Middle frontal gyrus (tissue), 1 donor: ENCODE results near the gene MYO1F.

Source experiments
- DNase-seq: peaks from one replicate; pipeline ENCODE4 v3.0.0-alpha.2; 2015; ENCODE audit warnings: low spot score; ENCODE audit errors: extremely low spot score

Gene MYO1F

DNA sequence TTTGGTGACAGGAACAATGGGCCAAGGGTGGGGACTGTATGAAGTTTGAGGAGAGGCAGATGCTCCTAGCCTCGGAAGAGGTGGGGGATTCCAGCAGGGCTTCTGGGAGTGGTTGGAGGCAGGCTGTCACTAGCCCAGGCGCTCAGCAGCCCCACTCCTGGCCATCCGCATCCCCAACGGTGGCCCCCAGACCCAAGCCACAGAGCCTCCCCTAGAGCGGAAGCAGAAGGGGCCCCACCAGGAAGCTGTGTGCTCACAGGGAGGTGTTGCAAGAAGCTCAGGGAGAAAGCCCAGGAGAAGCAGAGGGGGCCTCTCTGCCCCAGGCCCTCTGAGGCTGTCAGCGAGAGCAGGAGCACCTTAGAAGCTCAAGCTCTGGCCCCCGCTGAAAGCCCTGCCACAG is 83.1 kb downstream of the MYO1F start:
- no peak for DNase-seq

DNA sequence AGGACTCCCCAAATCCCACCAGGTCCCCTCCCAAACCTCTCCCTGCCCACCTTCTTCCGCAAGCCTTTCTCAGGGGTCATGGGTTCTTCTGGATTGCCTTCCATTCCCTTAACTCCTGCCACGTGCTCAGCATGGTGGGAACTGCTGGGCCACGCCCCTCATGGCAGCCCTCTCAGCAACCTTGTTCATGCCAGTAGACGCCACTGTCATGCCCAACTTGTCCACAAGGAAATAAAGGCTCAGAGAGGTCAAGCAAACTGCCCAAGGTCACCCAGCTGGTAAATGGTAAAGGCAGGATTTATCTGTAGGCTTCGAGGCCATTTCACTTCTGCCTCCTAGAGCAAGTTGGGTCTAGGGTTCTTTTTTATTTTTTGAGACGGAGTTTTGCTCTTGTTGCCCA is 85.7 kb downstream of the MYO1F start:
- no peak for DNase-seq

DNA sequence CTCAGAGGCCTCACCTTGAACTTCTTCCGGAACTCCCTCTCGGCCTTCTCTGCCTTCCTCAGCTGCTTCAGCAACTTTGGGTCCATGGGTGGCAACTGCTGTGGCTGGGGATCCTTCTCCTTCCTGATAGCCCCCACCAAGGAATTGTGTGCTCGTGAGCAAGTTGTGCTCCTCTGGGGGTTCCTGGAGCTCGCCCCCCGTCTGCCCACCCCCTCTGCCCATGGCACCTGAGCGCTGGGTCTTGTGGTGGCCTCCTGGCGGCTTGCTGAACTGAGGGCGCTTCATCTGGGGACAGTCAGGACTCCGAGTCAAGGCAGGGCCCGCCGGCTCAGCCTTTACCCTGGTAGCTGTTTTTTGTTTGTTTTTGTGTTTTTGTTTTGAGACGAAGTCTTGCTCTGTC is 86.4 kb downstream of the MYO1F start:
- no peak for DNase-seq

DNA sequence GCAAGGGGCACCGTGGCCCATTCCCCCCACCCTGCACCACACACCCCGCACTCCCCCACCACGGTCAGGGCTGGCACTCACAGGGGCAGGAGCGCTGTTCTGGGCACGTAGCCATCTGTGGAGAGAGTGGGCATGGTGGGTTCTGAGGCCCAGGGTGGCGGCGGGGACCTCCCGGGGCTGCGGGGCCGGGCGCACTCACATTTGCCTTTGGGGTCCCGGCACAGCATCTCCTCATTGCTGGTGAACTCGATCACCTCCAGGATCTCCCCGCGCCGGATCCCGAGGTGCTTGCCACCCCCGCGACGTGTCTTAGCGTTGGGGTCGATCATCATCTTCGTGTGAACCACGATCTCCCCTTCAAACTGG is 86.9 kb downstream of the MYO1F start:
- no peak for DNase-seq

DNA sequence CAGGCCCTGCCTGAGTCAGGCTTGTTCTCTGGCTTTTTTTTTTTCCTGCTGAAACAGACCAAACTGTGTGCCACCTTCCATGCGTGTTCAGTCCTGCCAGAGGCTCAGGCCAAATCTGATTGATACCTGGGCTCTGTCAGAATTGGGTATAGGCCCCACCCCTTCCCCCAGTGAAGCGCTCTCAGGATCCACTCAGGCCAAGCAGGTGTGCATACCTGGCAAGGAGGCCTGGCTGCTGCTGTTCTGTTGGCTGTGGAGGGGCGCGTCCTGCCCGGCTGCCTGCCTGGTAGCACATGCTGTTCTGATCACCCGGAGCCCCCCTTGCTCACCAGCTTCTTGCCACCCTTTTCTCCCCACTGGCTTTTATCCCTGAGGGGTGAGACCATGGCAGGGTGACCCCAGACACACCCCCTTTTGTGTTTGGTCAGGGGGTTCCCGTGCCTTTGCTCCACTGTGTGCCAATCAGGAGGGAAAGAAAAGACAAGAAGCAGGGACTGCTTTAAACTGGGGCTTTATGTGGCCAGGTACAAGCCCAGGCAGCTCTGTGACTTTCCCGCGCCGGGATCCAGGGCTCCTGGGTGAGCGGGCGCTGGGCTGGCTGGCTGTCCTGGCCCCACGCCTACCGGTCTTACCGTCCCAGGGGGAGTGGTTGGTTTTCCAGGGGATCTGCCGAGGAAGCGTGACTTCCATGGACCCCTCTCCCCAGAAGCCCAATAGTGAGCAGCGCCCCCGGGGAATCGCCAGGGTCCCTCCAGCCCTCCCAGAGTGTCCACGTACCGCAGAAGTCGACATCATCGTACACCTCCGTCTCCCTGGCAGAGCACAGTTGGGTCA is 87.5 kb downstream of the MYO1F start:
- DNase-seq: no peak

DNA sequence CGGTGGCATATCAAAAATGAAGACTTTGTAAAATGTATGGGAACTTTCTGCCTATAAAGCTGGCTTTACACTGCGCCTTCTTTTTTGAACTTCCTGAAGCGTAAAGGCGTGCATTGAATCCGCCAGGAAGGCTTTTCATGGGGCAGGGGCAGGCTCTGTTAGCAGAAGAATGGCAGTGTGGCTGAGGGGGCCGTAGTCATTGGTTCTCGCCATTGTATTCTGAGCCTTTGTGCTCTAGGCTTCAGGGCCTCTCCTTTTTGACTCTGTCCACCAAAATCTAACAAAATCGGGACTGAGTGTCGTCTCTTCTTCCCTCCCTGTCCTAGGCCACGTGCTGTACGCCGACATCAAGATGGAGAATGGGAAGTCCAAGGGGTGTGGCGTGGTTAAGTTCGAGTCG is 88.9 kb downstream of the MYO1F start:
- DNase-seq: no peak

DNA sequence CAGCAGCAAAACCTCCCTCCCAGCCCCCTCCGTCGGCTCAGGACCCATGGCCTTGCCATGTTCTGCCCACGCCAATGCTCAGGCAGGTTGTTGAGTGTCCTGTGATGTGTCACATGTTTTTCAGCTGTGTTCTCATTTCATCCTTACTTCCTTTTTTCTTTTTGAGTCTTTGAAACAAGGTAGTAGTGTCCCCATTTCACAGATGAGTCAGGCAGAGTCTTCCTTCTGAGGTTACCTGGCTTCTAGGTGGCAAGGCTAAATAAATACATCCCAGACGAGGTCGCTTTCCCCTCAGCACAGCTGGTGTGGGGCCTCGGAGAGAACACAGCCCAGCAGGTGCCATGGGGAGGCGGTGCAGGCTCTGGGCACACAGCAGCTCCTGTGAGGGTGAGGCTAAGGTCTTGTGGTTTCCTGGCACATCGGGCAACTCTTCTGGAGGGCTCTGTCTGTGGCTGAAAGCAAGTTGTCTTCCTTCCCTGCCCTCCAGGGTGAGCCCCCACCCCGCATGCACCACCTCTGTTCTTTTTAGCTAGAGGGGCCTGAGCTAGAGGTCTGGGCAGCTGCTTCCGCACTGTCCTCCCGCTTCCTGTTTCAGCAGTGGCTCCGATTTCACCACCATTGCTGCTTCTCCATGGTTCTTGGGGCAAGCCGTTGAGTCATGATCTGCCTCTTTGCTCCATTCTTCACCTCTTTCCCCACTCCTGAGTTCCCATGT is 89.9 kb downstream of the MYO1F start:
- DNase-seq: no peak

DNA sequence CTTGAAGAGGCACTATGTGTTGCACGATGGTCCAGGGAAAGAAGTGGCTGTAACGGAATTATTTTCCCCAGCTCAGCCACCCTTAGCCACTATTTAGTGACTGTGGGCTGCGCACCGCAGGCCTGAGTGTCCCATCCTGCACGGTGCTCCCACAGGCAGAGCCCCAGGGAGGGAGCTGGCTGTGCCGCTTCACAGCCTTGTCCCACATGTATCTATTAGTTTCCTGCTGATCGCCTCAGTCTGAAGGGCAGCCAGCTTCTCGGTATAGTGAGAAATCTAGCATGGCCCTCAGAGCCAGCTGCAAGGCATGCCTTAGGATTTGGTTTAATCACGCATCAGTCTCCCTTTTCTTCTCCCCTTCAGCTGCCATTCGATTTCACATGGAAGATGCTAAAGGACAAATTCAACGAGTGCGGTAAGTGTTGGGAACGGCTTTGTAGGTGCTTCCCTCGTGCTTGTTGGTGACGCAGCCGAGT is 90.5 kb downstream of the MYO1F start:
- no peak for DNase-seq

DNA sequence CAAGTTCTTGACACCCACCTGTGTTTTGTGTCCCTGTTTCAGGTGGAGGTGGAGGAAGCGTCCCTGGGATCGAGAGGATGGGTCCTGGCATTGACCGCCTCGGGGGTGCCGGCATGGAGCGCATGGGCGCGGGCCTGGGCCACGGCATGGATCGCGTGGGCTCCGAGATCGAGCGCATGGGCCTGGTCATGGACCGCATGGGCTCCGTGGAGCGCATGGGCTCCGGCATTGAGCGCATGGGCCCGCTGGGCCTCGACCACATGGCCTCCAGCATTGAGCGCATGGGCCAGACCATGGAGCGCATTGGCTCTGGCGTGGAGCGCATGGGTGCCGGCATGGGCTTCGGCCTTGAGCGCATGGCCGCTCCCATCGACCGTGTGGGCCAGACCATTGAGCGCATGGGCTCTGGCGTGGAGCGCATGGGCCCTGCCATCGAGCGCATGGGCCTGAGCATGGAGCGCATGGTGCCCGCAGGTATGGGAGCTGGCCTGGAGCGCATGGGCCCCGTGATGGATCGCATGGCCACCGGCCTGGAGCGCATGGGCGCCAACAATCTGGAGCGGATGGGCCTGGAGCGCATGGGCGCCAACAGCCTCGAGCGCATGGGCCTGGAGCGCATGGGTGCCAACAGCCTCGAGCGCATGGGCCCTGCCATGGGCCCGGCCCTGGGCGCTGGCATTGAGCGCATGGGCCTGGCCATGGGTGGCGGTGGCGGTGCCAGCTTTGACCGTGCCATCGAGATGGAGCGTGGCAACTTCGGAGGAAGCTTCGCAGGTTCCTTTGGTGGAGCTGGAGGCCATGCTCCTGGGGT is 91.5 kb downstream of the MYO1F start:
- DNase-seq: no peak

DNA sequence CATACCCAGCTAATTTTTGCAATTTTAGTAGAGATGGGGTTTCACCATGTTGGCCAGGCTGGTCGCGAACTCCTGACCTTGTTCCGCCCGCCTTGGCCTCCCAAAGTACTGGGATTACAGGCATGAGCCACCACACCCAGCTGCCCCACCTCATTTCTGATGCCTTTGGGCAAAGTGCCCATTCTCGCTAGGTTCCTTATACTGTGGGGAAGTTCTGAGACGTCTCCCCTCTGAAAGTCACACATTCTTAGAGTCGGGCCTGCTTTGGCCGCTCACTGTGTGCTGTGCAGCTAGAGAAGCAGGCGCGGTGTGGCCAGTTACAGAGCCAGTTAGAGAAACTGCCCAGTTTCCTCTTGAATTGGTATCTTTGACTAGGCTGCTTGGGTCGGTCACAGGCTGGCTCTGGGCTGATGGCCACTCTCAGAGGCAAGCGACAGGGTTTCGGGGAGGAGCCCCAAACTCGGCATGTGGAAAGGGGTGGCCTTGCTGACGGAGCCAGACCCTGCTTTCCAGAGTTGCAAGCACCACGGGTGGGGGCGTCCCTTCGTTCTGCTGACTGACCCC is 92.8 kb downstream of the MYO1F start:
- no peak for DNase-seq

DNA sequence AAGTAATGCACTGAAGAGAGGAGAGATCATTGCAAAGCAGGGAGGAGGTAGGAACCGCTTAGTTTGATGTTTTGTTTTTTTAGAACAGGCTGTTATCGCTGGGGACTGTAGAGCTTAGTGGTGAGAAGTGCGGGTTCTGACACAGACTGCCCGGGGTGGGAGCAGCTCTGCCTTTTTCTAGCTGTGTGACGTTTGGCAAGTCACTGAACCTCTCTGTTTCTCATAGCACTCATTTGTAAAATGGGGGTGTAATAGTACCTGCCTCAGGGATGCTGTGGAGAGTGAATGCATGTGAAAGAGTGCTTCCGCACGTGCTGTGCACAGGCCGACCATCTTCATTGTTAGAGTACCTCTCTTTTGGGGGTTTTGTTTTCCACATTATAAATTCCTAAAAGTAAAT is 94.1 kb downstream of the MYO1F start:
- DNase-seq: no peak

DNA sequence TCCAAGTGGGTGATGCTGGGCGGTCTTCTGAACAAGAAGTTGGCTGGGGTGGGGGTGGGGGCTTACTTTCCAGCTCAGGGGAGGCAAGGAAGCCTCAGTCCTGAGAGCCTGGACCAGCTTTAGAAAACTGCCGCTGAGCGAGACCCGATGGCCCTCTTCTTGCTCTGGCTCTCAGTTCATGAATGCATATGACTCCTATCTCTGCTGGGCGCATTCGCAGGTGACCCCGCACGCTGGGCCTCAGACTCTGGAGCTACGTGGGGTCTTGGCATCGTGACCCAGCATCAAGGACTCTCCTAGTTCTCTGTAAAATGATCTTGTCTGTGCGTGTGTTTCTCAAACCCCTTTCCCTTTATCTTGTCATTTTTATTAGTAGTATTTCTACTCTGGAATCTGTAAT is 94.5 kb downstream of the MYO1F start:
- no peak for DNase-seq

DNA sequence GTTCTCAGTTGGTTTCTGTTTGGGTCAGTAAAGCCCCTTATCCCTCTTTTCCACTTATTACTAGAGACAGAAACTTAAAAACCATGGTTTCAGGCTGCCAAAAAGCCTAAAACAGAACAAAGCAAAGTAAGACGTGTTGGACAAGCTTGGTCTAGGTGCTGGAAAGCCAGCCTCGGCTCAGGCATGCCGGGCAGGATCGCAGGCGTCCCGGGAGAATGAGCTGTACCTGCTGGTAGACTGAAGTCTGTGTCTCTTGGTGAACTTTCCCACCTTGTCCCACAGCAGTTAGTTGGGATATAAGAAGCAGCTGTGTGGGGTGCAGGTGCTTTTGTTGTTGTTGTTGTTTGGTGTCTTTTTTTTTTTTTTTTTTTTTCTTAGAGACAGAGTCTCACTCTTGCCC is 95.6 kb downstream of the MYO1F start:
- DNase-seq: no peak

DNA sequence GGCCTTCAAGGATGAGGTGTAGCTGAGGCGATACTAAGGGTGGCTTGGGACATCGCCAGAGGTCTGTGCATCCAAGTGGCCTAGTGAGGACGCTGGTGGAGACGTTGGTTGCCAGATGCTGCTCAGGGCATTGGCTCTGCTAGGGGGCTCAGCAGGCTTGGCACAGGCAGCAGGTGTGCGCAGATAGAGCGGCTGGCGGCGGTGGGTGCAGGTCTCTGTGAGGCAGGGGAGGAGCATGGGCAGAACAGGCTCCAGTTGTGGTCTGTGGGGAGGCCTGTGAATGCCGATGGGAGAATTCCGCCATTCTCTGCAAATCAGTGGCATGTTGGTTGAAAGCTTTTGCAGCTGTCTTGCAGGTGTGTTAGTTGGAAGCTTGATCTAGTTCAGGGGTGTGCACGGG is 96.0 kb downstream of the MYO1F start:
- no peak for DNase-seq

DNA sequence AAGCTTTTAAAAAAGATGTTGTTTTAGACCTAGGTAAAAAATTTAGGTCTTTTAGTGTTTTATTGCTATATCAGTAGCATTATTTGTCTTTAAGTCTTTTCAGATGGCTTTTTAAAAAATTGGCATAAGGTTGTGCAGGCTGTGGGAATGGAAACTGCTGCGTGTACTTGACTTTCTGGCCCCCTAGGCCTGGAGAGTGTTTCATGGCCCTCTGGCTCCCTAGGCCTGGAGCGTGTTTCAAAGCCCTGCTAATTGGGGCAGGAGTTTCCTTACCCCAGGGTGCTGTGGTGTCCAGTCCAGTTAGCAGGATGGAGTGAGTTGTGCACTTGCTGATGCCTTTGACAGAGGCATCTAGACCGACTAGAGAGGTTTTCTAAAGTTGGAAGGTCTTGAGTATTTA is 98.6 kb downstream of the MYO1F start:
- DNase-seq: no peak

DNA sequence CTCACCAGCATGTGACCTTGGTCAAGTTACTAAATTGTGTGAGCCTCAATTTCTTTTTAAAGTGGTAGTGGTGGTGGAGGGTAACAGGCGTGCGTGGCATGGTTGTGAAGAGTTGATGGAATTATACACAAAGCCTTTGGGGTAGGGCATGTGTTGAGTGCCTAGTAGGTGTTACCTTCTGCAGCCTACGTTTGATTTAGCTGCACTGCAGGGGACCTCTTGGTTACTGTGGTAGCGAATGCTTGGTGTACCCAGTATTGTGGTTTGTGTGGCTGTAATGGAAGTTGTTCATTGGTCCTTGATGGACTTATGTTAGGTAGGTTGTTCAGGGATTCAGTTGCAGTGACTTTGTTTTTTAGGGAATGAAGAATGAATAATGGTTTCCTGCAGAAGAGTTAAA is 99.4 kb downstream of the MYO1F start:
- no peak for DNase-seq

DNA sequence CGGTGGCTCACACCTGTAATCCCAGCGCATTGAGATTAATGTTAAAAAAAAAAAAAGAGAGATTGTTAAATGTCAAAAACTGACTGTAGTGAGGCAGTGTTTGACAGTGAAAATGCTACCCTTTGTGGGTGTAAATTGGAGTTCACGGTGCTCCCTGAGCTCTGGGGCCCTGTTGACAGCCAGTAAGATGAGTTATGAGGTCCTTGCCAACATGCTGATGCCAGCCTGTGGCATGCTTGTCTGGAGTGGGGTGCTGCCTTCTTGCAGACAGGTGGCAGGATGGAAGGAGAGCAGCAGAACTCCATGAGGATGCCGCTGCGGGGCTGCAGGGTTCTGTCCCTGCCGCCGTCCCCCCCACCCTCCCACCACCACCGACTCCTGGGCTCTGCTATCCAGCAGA is 100.7 kb downstream of the MYO1F start:
- DNase-seq: no peak

DNA sequence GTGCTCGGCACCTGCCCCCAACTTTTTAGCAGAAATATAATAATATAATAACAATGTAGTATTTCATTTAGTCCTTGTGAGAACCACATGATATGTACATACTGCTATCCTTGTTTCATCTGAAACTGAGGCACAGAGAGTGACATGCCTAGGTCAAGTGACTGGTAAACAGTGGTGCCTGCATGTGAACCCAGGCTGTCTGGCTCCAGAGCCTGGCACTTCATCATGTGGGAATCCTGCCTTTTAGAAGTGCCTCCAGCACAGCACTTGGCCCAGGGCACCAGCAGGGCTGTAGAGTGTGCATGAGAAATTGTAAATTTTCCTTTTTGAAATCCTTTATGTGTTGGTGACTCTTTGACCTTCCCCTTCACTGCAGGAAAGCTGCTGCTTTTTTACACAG is 102.2 kb downstream of the MYO1F start:
- no peak for DNase-seq

DNA sequence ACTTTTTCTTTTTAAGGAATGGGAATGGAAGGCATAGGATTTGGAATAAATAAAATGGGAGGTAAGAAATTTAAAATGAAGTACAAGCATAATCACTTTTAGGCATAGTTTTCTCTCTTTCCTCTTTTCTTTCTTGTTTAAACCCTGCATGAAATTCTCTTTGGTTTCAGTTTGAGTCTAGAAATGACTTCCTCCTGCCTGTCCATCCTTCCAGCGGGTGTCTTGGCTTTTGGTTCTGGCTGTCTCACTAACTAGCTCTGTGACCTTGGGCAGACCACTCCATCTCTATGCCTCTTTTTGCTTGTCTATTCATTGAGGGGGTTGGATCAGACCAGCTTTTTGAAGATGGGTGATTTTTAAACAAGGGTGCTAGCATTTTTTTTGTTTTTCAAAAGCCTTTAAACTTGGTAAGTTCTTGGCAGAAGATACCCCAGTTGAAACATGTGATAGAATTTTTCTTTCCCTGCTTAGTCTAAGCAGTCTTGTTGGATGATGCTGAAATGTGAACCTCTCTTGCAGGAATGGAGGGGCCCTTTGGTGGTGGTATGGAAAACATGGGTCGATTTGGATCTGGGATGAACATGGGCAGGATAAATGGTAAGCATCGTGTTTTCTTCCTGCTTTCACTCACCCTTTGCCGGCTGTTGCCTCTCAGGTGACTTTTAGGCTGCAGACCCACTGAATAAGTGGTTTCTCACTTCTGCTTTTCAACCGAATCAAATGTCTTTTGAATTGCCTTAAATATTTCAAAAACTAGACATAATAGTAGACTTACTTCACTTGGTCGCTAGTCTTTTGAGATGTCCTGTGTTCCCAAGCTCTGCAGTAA is 103.4 kb downstream of the MYO1F start:
- no peak for DNase-seq
